Kidney (tissue), 14 donors: ENCODE measurements around the gene BTF3L4. TPM values are rescaled to one million over a fixed set of nuclear protein-coding genes. Genes with fewer than 3 reads are reported as not detected.

Experiments used
- DNase-seq, 5 donors: peaks; one replicate each; pipeline ENCODE4 v3.0.0-alpha.2; 2013 to 2020
- FAIRE-seq: peaks from 2 replicates; lab custom pipeline; 2012; peaks lifted over from hg19 to GRCh38; lab: Jason Lieb, UNC
- H3K27ac ChIP-seq, 2 donors: one replicate each; pipeline ENCODE4 v1.7.0; 2013; ENCODE audit warnings: low read depth in 2 of 2, low read length in 2 of 2, inconsistent platforms in 1 of 2
- H3K27me3 ChIP-seq: one replicate; pipeline ENCODE4 v1.7.1; 2013; ENCODE audit warnings: low read length, inconsistent platforms; ENCODE audit not compliant: control insufficient read depth, insufficient read depth
- H3K36me3 ChIP-seq, 3 donors: one replicate each; pipeline versions ENCODE4 v1.7.0 to v1.7.1; 2013; ENCODE audit warnings: low read length in 3 of 3, control low read depth in 1 of 3, inconsistent platforms in 1 of 3; ENCODE audit not compliant: insufficient read depth in 3 of 3, control insufficient read depth in 2 of 3
- H3K4me1 ChIP-seq, 3 donors: one replicate each; pipeline versions ENCODE4 v1.7.0 to v1.7.1; 2013; ENCODE audit warnings: low read length in 3 of 3, inconsistent platforms in 1 of 3, low read depth in 1 of 3; ENCODE audit not compliant: control insufficient read depth in 2 of 3, insufficient read depth in 2 of 3
- H3K4me3 ChIP-seq, 3 donors: one replicate each; pipeline versions ENCODE4 v1.7.0 to v1.8.1; 2013; ENCODE audit warnings: low read length in 3 of 3, control low read depth in 1 of 3, inconsistent platforms in 1 of 3
- H3K9ac ChIP-seq, 3 donors: one replicate each; pipeline versions ENCODE4 v1.7.0 to v1.7.1; 2013; ENCODE audit warnings: low read length in 3 of 3, control low read depth in 1 of 3, inconsistent platforms in 1 of 3
- H3K9me3 ChIP-seq, 3 donors: one replicate each; pipeline versions ENCODE4 v1.7.0 to v1.7.1; 2013; ENCODE audit warnings: low read length in 3 of 3, control low read depth in 1 of 3, inconsistent platforms in 1 of 3; ENCODE audit not compliant: control insufficient read depth in 2 of 3, insufficient read depth in 1 of 3
- intact Hi-C: fragments of 100-400 bp; cut with DNase I; formaldehyde crosslinking; loops from one replicate; pipeline ENCODE4 v1.11.1; 2022
- polyA plus RNA-seq: library from polyadenylated mRNA; stranded (reverse); fragments of 350-450 nt; fragmentation: Illumina TruSeq; extraction: RNeasy Lipid Tissue Mini Kit (QIAGEN cat#74804); gene quantifications from one replicate; pipeline ENCODE4 v1.2.3, GENCODE V29; 2014; ENCODE audit warnings: low read depth, low replicate concordance; ENCODE audit not compliant: insufficient read depth
- total RNA-seq: library from RNA; stranded (reverse); fragmentation: NEBNext Ultra II Directional; extraction: Animal tissue kit (Norgen Biotek cat#: 25700); gene quantifications from one replicate; pipeline ENCODE4 v1.2.1, GENCODE V29; 2021
- TF ChIP-seq, protein P1 (sequence below): IDR thresholded peaks from 3 replicates; pipeline ENCODE4 v1.5.1; 2012; ENCODE audit warnings: mild to moderate bottlenecking, moderate library complexity, borderline replicate concordance; ENCODE audit not compliant: insufficient read depth; ENCODE audit errors: extremely low read depth
- donor health status: control.
- donor health status: control.
- donor health status: control.
- donor health status: control.
- donor health status: control.
- donor health status: DM: yes; HTN: yes; CAD: no.
- donor health status: Normal renal cell carcinoma (clear cell type).

Gene BTF3L4
- total and polyA plus RNA-seq, 2 donors from 2014 or later = 41.5 to 45.3 TPM

DNA sequence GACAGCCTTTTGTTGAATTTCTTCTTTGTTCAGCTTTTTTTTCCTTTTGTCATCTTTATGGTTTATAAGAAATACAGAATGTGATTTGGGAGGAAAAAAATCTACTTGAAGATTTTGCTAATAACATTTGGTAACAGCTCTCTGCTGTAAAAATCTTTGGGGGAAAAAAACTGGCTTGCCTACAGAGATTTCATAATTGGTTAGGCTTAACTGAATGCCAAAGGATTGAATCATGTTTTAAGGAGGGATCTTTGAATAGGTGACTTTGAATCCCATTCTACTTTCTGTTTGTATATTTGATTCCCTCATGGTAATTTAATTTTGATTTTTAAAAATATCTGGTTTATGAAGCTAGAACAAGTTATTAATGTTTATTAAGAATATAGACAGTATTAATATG is 3.2 kb downstream of the BTF3L4 start:
- Histone ChIP-seq H3K27ac (no peak overlapping the region), H3K36me3 (peaks cover 12 to 22% (median 19%) of the 10 kb centered on the region in 3 donors), H3K9ac (no peak overlapping the region), H3K4me1 (peaks cover 0 to 16% (median 12%) of the 10 kb centered on the region in 3 donors), H3K27me3 (no peaks in the 10 kb centered on the region), H3K9me3 (no peaks in the 10 kb centered on the region), H3K4me3 (peak overlapping the region in 1 of 3 donors; percentile 21)
- DNase-seq (no peak), FAIRE-seq (no peak)
- intact Hi-C loops = no loop called here
- TF ChIP-seq, protein P1, sequence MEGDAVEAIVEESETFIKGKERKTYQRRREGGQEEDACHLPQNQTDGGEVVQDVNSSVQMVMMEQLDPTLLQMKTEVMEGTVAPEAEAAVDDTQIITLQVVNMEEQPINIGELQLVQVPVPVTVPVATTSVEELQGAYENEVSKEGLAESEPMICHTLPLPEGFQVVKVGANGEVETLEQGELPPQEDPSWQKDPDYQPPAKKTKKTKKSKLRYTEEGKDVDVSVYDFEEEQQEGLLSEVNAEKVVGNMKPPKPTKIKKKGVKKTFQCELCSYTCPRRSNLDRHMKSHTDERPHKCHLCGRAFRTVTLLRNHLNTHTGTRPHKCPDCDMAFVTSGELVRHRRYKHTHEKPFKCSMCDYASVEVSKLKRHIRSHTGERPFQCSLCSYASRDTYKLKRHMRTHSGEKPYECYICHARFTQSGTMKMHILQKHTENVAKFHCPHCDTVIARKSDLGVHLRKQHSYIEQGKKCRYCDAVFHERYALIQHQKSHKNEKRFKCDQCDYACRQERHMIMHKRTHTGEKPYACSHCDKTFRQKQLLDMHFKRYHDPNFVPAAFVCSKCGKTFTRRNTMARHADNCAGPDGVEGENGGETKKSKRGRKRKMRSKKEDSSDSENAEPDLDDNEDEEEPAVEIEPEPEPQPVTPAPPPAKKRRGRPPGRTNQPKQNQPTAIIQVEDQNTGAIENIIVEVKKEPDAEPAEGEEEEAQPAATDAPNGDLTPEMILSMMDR = no peak

DNA sequence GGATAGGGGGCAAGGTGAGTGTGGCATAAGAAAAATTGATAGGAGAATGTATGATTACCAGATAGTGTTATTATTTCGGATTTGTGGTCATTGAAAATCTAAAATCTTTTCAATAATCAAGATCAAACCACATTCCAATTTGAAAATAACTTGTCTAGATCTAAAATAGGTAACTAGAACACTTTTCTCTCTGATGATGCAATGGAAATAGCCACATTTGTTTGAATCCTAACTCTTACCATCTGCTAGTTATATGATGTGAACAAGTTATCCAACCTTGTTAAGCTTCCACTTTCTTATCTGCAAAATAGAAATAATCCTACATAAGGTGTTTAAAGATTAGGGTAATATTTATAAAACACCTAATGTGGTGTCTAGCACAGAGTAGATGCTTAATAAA is 3.8 kb downstream of the BTF3L4 start:
- no peak for FAIRE-seq
- H3K4me1 ChIP-seq = peaks cover 0 to 14% (median 9%) of the 10 kb centered on the region in 3 donors

DNA sequence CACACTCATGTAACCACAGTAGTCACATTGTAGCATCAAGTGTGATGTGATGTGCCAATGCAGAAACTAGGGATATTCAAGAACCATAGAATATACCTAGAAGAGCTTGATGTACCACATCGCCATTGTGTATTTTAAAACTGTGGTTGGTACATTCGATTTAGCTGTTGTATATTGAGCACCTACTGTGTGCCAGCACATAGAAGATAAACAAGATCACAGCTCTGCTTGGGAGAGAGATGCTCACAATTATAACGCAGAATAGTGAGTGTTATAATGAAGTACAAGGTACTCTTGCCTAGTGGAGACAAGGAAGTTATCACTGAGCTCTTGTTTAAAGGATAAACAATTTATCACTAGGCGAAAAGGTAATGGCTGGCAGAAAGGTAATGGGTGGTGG is 4.7 kb downstream of the BTF3L4 start:
- TF ChIP-seq, protein P1 = no peak
- no peak overlapping the region for H3K9ac ChIP-seq
- peaks cover 0 to 14% (median 9%) of the 10 kb centered on the region in 3 donors for H3K4me1 ChIP-seq
- intact Hi-C loops = no loop called here
- no peaks in the 10 kb centered on the region for H3K9me3 ChIP-seq
- no peaks in the 10 kb centered on the region for H3K27me3 ChIP-seq
- DNase-seq = no peak
- no peak overlapping the region for H3K27ac ChIP-seq
- no peak overlapping the region for H3K4me3 ChIP-seq
- FAIRE-seq = no peak
- peaks cover 12 to 30% (median 19%) of the 10 kb centered on the region in 3 donors for H3K36me3 ChIP-seq

More for the DNA sequence above, 3.8 kb downstream of the BTF3L4 start:
- H3K4me3 ChIP-seq = no peak overlapping the region
- no peaks in the 10 kb centered on the region for H3K9me3 ChIP-seq
- H3K27me3 ChIP-seq = no peaks in the 10 kb centered on the region
- H3K36me3 ChIP-seq = peaks cover 12 to 25% (median 19%) of the 10 kb centered on the region in 3 donors
- TF ChIP-seq, protein P1 = no peak
- intact Hi-C loops = no loop called here
- no peak for DNase-seq
- no peak overlapping the region for H3K9ac ChIP-seq
- H3K27ac ChIP-seq = no peak overlapping the region

DNA sequence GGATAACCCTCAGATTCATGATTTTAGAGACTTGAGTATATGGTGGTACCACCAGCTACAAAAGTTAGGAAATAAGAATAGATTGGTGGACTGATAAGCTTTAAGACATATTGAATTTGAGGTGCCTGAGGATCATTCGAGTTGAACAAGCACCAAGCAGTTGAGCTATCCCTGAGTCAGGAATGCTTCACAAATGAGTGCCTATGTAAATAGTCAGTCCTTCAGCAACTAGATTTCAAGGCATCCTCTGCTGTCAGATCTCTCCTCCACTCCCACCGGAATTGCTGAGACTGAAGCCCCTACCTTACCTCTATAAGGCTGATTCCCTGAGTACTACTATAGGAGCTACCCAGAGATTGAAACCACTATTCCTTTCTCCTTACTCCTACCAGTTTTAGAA is 7.1 kb downstream of the BTF3L4 start:
- Histone ChIP-seq H3K36me3 (peaks cover 12 to 37% (median 21%) of the 10 kb centered on the region in 3 donors), H3K27me3 (no peaks in the 10 kb centered on the region), H3K4me3 (no peak overlapping the region), H3K4me1 (peaks cover 0 to 7% (median 0%) of the 10 kb centered on the region in 3 donors), H3K9me3 (no peaks in the 10 kb centered on the region), H3K9ac (no peak overlapping the region), H3K27ac (no peak overlapping the region)
- FAIRE-seq (no peak), DNase-seq (no peak)
- intact Hi-C loops = no loop called here
- TF ChIP-seq, protein P1 = no peak
